Fibroblast of the aortic adventitia (primary cell): ENCODE results near the gene APBA2. TPM values are rescaled to one million over a fixed set of nuclear protein-coding genes. Genes with fewer than 3 reads are reported as not detected.
A peak's percentile ranks its signal among the peaks of the same experiment; 100 is the strongest.

Source experiments
- DNase-seq: peaks from one replicate; pipeline ENCODE4 v3.0.0-alpha.2; 2010; ENCODE audit warnings: low read depth
- H3K4me3 ChIP-seq: 2 replicates; pipeline ENCODE4 v1.5.1; 2011; ENCODE audit warnings: low read depth, mild to moderate bottlenecking, control low read depth, low read length, moderate library complexity
- total RNA-seq: library from RNA; depleted of rRNA; stranded (reverse); fragments of >200 nt; gene quantifications from 2 replicates; pipeline ENCODE4 v1.2.3, GENCODE V29; 2012; ENCODE audit warnings: low replicate concordance
- TF ChIP-seq, protein P1 (sequence below): IDR thresholded peaks from 2 replicates; pipeline ENCODE4 v1.5.1; 2011; ENCODE audit warnings: mild to moderate bottlenecking, low read length, control low read depth, inconsistent platforms; ENCODE audit not compliant: insufficient read depth

APBA2 gene
- total RNA-seq, 1 donor: 1.8 TPM

DNA sequence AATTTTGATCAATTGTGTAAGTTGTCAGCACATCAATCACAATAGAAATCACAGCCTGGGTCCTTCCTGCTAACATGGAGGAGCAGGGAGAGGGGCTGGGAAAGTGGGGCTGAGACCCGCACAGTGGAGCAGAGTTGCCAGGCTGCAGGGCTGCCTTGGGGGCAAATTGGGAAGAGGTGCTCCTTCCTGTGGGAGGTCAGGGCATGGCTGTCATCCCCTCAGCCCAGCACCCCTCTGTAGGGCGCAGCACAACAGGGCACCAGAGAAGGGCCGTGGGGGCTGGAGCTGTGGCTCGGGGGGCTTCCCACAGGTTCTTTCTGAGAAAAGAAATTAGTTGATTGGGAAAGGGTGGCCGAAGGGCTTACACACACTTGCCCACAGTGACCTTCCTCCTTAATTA lies 257.5 kb downstream of the APBA2 start:
- TF ChIP-seq, protein P1, sequence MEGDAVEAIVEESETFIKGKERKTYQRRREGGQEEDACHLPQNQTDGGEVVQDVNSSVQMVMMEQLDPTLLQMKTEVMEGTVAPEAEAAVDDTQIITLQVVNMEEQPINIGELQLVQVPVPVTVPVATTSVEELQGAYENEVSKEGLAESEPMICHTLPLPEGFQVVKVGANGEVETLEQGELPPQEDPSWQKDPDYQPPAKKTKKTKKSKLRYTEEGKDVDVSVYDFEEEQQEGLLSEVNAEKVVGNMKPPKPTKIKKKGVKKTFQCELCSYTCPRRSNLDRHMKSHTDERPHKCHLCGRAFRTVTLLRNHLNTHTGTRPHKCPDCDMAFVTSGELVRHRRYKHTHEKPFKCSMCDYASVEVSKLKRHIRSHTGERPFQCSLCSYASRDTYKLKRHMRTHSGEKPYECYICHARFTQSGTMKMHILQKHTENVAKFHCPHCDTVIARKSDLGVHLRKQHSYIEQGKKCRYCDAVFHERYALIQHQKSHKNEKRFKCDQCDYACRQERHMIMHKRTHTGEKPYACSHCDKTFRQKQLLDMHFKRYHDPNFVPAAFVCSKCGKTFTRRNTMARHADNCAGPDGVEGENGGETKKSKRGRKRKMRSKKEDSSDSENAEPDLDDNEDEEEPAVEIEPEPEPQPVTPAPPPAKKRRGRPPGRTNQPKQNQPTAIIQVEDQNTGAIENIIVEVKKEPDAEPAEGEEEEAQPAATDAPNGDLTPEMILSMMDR: no peak
- DNase-seq: no peak
- H3K4me3 ChIP-seq: no peak overlapping the region

DNA sequence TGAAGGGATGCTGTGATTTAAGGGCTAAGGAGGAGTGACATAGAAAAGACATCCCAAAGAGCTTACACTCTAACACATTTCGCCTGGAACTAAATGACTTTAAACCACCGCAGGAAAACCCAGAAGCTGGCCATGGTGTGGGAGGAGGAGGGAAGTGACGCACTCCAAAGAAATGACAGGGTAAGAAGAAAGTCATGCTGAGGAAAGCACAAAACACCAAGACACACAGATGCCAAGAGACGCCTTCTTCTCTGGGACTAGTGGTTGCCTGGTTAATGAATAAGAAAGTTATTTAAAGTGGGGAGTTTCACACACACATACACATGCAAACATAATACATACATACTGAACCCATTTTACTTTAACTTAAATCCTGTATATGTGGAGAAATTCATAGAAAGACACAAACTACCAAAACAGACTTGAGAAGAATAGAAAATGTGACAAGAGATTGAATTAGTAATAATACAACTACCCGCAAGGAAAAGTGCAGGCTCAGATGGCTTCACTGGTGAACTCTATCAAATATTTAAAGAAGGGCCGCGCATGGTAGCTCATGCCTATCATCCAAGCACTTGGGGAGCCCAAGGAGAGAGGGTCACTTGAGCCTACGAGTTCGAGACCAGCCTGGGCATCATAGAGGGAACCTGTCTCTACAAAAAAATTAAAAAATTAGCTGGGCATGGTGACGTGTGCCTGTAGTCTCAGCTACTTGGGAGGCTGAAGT lies 258.3 kb downstream of the APBA2 start:
- TF ChIP-seq, protein P1: no peak
- DNase-seq: peak; percentile 53
- H3K4me3 ChIP-seq: no peak overlapping the region

- DNase-seq: no peak
- no peak overlapping the region for H3K4me3 ChIP-seq
- TF ChIP-seq, protein P1: no peak
Observed at GRCh38 chr15:29149738-29150075, 263.9 kb downstream of the APBA2 start.

GRCh38 chr15:29150515-29151483 lies 265.0 kb downstream of the APBA2 start:
- no peak overlapping the region for H3K4me3 ChIP-seq

GRCh38 chr15:29151484-29151857 lies 265.7 kb downstream of the APBA2 start:
- H3K4me3 ChIP-seq: no peak overlapping the region
- DNase-seq: no peak
- TF ChIP-seq, protein P1: no peak

More at GRCh38 chr15:29150515-29151483, 265.0 kb downstream of the APBA2 start:
- DNase-seq: no peak
- TF ChIP-seq, protein P1: no peak

DNA sequence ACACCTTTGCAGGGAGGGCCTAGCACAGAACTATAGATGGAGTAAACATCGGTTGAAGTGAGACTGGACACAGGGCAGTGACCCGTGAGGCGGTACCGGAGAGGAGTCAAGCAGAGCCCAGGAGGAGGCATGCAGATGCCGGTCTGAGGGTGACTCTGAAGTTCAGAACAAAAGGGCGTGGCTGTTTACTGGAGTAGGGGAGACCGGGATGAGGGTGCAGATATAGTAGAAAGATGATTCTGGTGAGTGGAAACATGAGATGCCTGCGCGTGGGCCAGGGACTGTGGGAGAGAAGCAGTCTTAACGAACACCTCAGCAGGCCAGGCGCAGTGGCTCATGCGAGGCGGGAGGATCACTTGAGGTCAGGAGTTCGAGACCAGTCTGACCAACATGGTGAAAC lies 270.7 kb downstream of the APBA2 start:
- TF ChIP-seq, protein P1: no peak
- no peak for DNase-seq
- H3K4me3 ChIP-seq: no peak overlapping the region
